HG03378 (cell line): ENCODE results near the gene EFCAB9.

Experiments used
- ATAC-seq: cut with Tn5 transposase; IDR thresholded peaks from one replicate; pipeline ENCODE4 v1.9.1; 2021; ENCODE audit warnings: mild to moderate bottlenecking, moderate library complexity; ENCODE audit not compliant: unreplicated experiment

Gene EFCAB9

DNA sequence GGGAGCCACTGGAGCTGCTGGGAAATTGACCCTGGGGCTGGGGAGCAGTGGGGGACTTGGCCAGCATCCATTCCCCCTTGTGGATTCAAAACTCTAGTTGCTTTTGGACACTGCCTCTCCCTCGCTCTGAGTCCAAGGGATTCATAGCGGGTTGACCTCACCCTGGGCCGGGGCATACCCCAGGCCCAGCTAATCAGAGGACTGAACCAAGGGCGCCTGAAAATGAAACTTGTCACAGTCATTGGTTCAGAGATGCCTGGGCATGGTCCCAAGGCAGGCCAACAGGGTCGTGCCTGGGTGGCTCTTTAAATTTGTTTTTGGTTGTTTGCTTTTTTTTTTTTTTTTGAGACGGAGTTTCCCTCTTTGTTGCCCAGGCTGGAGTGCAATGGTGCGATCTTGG lies 28.5 kb upstream of the EFCAB9 start:
- ATAC-seq: peak; percentile 57

GRCh38 chr5:172166030-172166826 lies 27.7 kb upstream of the EFCAB9 start:
- no peak for ATAC-seq

DNA sequence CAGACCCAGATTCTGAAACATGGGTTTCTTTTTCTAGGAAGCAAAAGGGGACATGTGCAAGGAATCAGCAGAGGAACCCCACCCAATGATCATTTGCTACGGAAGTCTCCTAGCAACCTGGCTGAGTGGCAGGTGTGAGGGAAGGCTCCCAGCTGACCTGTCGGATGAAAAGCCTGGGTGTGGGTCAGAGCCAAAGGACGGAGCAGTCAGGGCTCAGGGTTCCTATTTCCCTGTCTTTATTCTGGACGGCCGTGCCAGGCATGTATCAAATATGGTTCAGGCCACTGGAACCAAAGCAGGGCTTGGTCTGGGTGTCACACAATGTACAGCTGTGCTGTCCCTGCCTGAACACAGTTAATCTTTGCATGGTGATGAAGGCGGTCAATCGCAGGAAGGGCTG lies 26.1 kb upstream of the EFCAB9 start:
- ATAC-seq: no peak

GRCh38 chr5:172168311-172168710 lies 25.7 kb upstream of the EFCAB9 start:
- no peak for ATAC-seq

DNA sequence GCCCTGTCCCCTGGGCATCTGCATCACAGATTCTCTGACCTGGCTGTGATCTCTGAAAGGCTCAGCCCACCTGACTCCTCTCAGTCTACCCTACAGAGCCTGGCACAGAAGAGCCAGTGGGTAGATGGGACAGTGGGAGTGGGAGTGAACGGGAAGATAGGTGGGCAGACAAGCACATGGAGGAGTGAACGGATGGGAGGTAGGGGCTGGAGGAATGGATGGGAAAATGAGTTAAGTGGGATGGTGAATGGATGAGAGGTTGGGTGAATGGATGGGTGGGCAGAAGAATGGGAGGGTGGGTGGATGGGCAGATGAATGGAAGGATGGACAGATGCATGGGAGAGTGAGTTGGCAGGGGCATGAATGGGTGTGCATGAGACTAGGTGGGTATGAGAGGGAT lies 24.8 kb upstream of the EFCAB9 start:
- no peak for ATAC-seq

DNA sequence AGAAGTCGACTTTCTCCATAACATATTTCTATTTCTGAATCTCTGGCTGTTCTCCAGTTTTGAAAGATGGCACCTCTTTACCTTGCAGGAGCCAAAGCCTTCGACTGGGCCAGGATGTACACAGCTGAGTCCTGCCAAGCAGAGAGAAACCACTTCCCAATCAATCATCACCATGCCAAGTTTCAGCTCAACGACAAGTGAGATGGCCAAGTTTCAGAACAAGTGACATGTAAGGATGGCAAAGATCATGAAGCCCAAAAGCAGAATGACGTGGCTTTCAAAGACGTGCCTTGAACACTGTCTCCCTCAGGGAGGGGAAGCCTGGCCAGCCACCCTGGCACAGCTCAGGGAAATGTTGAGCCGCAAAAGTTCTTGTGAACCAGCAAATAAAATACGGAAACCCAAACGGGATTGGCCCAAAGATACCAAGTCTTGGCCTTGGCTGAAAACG lies 23.7 kb upstream of the EFCAB9 start:
- ATAC-seq: no peak

DNA sequence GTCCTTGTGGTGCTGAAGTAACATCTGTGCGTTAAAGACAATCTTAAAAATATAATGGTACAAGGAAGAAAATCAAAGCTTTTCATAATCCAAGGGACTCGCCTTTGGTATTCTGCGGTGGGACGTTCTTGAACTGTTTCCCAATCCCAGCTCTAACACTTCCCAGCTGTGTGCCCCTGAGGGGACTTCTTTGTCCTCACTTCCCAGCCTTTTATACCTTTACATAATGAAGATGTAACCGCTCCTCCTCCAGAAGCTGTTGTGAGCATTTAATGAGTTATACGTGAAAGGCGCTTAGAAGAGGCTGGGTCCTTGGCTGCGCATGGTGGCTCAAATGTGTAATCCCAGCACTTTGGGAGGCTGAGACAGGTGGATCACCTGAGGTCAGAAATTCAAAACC lies 22.9 kb upstream of the EFCAB9 start:
- ATAC-seq: no peak

DNA sequence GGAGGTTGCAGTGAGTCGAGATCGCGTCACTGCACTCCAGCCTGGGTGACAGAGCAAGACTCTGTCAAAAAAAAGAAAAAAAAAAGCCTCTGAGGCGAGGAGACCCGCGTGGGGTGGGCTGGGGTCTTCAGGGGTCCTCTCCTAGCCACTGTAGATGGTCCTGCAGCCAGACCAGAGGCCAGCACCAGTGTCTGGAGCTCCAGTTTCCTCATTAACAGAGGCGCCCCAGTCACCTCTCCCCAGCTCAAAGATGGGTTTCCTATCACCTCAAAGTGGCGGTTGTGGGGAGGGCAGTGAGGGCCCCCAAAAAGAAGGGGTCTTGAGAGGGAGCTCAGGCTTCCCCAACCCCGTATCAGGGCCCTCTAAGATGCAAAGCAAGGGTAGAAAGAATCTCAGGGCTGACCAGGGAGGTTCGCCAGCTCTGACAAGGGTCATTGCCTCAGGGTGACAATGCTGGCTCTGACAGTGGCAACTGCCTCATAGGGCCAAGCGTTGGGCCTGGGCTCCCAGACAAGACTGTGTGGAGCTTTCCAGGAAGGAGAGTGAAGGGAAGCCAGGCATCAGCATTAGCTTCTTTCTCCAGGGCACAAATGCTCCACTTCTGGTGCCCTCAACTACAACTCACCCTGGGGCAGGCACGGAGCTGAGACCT lies 20.9 kb upstream of the EFCAB9 start:
- ATAC-seq: no peak

DNA sequence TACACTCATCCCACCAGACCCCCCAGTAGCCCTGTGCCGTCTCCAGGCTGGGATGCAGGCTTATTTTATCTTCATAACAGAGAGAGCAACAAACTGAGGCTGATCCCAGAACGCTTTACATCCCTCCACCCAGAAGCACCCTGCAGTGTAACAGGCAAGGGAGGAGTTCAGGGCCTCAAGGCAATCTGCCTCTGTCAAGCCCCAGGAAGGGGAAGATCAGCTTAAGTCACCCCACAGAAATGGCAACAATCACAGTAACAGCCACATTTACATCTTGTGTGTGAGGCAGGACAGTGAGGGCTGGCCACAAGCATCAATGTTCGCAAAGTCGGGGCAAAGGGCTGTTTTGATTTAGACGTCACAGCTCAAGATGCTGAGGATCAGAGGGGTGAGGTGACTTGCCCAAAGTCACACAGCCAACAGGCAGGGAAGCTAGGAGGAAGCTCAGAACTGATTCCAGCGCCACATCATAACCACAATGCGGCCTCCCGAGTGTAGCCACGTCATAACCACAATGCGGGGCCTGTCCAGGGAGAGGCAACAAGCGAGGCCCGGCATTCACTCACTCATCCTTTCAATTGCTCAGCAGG lies 20.3 kb upstream of the EFCAB9 start:
- ATAC-seq: no peak

DNA sequence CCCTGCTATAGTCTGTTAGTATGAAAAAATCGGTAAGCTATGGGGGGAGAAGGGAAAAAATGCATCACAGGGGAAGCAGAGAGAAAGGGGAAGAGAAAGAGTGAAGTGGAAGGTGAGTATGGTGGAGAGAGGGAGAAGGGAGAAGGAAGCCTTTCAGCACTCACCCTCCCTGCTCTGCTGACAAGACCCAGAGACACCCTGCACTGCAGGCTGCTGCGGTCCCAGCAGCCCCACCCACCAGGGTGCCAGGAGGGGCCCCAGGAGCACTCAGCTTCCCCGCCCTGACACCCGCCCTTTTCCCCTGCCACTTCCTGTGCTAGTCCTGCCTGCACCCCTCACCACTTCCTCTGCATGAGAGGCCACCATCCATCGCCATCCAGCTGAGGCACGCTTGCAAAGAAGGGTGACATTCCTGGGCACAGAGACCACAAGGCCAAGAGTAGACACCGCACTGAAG lies 18.7 kb upstream of the EFCAB9 start:
- peak; percentile 46 for ATAC-seq

DNA sequence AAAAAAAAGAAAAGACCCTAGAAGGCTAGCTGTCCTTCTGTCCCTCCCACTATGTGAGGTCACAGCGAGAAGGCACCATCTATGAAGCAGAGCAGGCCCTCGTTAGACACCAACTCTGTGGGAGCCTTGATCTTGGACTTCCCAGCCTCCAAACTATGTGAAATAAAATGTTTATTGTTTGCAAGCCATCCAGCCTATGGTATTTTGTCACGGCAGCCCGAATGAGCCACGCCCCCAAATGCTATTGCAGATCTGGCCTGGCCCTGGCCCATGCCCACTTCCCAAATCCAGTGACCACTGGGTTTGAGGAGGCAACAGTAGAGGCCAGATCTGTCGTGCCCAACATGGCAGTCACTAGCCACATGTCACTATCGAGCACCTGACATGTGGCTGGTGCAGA lies 16.8 kb upstream of the EFCAB9 start:
- no peak for ATAC-seq

GRCh38 chr5:172178301-172178987 lies 15.5 kb upstream of the EFCAB9 start:
- ATAC-seq: no peak

GRCh38 chr5:172178991-172179989 lies 14.7 kb upstream of the EFCAB9 start:
- ATAC-seq: peak; percentile 33

- no peak for ATAC-seq
Observed at GRCh38 chr5:172180936-172181335, 13.0 kb upstream of the EFCAB9 start.

DNA sequence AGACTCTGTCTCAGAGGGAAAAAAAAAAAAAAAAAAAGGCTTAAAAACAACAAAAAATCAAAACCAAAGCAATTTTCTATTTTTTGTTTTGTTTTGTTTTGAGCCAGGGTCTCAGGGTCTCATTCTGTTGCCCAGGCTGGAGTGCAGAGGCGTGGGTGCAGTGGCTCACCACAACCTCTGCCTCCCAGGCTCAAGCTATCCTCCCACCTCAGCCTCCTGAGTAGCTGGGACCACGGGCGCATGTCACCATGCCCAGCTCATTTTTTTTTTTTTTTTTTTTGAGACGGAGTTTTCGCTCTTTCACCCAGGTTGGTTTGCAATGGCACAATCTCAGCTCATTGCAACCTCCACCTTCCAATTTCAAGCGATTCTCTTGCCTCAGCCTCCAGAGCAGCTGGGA lies 11.7 kb upstream of the EFCAB9 start:
- ATAC-seq: no peak

GRCh38 chr5:172183881-172184280 lies 10.1 kb upstream of the EFCAB9 start:
- no peak for ATAC-seq

- ATAC-seq: no peak
Observed at GRCh38 chr5:172185096-172185461, 8.9 kb upstream of the EFCAB9 start.

DNA sequence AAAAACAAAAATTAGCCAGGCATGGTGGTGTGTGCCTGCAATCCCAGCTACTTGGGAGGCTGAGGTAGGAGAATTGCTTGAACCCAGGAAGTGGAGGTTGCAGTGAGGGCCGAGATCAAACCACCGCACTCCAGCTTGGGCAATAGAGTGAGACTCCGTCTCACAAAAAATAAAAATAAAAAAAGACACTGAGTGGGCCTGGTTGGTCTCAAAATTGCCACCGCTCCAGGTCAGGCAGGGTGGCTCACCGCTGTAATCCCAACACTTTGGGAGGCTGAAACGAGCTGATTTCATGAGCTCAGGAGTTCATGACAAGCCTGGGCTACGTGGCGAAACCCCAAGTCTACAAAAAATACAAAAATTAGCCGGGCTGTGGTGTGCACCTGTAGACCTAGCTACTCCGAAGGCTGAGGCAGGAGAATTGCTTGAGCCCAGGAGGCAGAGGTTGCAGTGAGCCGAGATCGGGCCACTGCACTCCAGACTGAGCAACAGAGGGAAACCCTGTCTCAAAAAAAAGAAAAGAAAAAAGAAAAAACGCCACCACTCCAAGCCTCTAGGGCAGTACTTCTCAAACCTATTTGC lies 7.8 kb upstream of the EFCAB9 start:
- ATAC-seq: no peak

DNA sequence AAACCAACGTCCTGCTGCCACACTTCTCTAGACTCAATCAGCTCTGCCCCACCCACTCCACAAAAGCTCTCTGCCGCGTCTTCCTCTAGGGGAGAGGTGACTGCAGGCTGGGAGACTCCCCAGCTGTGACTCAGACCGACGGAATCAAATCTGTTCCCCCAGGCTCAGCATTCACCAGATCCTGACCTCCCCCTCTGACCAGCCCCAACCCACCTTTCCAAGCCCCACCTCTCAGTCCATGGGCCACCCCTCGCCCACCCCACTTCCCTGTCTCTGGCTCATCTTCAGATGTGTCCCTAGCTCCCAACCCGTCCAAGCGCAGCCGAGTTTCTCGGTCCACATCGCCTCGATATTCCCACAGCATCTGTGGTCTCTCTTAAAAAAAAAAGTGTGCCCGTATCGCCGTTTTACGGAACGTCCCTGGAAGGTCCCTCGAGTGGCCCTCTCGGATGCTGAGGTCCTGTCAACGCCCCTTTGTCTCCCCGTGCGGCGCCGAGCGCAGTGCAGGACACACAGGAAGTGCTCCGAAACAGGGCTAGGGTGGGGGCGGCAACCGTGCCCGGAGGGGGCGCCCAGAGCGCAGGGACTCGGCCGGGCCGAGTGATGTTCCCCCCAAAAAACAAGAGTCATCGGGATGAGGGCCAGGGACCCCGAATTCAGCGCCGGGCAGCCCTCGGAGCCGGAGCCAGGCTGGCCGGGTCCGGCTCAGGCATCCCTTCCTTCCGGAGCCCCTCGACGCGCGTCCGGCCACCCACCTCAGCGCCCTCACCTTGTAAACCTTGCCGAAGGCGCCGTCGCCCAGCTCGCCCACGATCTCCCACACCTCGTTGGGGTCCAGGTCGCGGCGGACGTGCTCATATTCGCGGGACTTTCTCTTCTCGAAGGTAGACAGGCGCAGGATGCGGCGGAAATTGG lies 6.6 kb upstream of the EFCAB9 start:
- peak; percentile 27 for ATAC-seq
